HK-2 (cell line): ENCODE data around the gene GNLY.
A peak's percentile ranks its signal among the peaks of the same experiment; 100 is the strongest.
"Not testable (repeated sequence)": the region's sequence is repeated elsewhere in the genome, so short reads cannot be mapped to it uniquely, and the experiment has no call there.

Experiments
- DNase-seq: peaks from one replicate; pipeline ENCODE4 v3.0.0-alpha.2; 2018; ENCODE audit not compliant: unreplicated experiment

Gene GNLY

GRCh38 chr2:85694052-85695025 is at the start of gene GNLY:
GNLY (plus strand) TSS chr2:85694358; CDS start chr2:85694419, 61 bp downstream.
- no peak for DNase-seq

- DNase-seq, result no peak
Measured at GRCh38 chr2:85644909-85645308, 49.2 kb upstream of the GNLY start.

DNA sequence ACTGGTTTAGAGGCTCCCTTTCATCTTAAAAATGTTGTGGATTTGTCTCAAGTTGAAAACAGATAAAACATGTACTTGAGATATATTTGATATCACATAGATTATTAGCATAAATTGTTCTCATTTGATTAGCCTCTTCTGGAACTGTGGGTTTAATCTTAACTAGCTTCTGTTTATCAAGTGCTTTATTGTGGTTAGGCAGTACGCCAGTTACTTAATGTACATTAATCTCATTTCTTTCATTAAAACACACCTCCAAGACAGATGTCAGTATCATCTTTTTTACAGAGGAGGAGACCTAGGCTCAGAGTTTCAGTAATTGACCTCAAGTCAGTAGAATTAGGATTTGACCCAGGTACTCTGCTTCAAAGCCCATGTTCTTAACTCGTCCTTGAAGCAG is 48.0 kb upstream of the GNLY start:
- no peak for DNase-seq

DNA sequence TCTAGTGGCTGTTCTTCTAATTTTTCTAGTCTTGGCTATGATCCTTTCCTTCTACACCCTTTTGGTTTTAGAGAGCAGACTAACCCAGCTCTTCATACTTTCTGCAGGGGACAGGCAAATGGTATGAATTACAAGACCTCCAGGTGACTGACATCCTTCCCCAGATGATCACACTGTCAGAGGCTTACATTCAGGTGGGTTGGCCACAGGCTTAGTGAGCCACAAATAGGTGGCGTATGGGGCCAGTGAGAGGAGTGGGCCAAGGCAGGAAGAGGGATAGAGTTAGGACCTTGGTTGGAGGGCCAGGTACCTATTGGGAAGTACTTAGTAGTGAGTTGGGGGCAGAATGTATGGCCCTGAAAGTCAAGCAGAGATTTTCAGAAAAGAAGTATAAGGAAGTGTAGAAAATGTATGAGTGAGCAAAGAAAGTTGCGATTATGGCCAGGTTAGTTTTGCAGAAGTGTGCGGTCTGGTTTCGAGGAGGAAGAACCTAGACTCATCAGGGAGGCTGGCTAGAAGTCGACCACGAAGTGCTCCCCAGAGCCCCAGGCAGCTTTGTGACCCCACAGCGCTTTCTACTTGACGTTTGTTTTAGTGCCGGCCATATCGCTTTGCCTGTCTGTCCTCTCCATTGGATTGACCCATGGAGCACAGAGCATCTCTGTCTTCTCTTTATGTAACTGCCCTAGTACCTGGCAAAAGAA is 46.2 kb upstream of the GNLY start:
- no peak for DNase-seq

- no peak for DNase-seq
Measured at GRCh38 chr2:85648619-85649018, 45.5 kb upstream of the GNLY start.

DNA sequence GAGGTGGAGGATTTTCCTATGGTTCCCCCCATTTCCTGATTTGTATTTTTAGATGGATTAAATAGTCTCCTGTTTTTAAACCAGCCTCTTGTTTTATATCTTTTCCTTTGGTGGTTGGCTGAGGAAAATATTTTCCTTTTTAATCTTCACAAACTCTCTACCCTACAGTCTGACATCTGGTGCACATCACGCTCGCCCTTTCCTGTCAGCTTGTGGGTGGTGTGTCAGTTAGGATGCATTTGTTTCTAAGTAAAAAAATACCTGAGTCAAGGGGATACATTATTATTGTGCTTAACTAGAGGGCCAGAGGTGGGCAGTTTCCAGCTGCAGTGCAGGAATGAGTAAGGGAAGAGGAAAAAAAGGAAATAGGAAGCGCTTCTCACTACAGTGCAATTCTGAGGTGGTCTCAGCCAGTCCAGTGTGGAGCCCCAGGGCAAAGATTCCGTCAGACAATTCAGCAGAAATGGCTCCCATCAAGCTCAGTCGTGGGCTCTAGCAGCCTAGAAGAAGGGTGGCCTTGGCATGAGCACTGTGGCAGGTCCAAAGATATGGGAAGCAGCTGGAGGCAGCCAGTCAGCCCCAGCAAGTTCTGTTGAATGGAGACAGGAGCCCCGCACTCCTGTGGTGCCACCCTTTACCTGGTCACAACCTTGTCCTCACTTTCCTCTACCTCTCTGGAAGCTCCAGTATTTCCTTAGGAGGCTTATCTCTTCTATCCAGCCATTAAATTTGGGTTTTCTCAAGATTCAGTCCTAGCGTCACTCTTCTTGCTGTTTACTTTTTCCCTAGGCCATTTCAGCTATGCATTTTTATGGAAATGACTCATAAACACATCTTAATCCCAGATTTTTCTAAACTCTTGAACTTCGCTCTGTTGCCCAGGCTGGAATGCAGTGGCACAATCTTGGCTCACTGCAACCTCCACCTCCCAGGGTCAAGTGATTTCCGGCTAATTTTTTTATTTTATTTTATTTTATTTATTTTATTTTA is 44.7 kb upstream of the GNLY start:
- DNase-seq, result no peak

- no peak for DNase-seq
Measured at GRCh38 chr2:85650456-85650855, 43.7 kb upstream of the GNLY start.

GRCh38 chr2:85651097-85651496 is 43.1 kb upstream of the GNLY start:
- DNase-seq, result no peak

- DNase-seq, result no peak
Measured at GRCh38 chr2:85652056-85652455, 42.1 kb upstream of the GNLY start.

DNA sequence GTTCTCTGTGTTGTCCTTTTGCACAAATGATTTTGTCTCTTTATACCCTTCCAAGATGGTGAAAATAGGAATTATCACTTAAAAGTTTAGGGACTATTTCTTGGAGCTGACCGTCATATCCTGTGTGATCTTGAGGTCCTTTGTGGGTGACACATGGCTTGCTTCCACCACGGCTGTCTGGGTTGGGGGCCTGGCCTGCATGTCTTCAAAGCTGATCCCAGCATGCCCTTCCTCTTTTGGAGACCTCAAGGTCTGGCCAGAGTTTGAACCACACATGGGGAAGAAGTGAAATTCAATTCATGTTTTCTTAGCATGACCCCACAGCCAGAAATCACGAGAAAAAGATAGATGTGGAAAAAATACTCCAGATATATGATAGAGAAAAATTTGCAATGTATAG is 40.2 kb upstream of the GNLY start:
- DNase-seq, result no peak

- peak; percentile 56 for DNase-seq
Measured at GRCh38 chr2:85655961-85656417, 38.2 kb upstream of the GNLY start.

- DNase-seq, result no peak
Measured at GRCh38 chr2:85656468-85656867, 37.7 kb upstream of the GNLY start.

- not testable (repeated sequence) for DNase-seq
Measured at GRCh38 chr2:85657399-85657798, 36.8 kb upstream of the GNLY start.

- DNase-seq, result no peak
Measured at GRCh38 chr2:85659324-85659981, 34.7 kb upstream of the GNLY start.

GRCh38 chr2:85660301-85660700 is 33.9 kb upstream of the GNLY start:
- DNase-seq, result not testable (repeated sequence)

DNA sequence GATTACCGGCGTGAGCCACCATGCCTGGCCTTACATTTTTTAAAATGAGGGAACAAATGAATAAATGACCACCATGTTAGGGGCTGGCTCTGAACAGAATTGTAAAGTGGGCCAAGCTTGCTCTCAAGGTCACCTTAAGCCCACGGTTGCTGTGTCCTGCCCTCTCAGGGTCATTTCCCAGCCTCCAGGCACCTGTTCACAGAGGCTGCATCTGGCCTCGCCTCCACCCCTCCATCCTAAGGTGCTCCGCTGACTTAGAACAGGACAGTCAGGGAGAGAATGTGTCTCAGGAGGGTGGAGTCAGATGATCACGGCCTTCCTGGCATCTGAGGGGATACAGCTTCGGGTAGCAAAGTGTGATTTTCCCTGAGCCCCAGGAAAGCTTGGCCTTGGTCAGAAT is 33.4 kb upstream of the GNLY start:
- no peak for DNase-seq

DNA sequence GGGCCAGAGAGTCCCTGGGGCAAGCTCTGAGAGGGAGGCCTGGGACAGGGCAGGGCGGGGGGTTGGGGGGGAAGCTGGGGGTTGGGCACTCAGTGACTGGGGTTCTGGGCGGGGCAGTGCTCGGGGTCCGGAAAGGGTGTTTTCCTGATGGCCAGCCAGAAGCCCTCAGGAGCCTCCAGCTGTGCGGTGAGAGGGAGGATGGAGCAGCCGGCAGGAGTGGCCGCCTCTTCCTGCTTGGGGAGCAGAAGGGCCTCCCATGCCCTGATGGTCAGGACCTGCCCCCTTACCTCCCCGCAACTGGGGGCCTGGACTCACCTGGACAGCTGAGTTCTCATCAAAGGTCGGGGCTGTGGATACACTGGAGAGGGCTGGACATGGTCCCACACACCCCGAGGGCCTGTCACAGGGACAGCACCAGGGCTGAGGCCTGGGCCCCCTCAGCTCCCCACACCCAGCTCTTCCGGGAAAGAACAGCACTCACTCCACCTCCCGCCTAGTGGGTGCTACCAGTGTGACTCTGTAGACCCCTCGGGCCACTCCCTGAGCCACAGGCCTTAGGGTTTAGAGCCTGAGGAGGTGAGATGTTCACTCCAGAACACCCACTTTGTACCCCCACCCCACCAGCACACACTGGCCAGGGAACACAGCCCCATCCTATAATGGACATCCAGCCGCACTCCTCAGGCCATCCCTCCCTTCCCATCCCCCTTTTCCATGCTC is 32.9 kb upstream of the GNLY start:
- no peak for DNase-seq

DNA sequence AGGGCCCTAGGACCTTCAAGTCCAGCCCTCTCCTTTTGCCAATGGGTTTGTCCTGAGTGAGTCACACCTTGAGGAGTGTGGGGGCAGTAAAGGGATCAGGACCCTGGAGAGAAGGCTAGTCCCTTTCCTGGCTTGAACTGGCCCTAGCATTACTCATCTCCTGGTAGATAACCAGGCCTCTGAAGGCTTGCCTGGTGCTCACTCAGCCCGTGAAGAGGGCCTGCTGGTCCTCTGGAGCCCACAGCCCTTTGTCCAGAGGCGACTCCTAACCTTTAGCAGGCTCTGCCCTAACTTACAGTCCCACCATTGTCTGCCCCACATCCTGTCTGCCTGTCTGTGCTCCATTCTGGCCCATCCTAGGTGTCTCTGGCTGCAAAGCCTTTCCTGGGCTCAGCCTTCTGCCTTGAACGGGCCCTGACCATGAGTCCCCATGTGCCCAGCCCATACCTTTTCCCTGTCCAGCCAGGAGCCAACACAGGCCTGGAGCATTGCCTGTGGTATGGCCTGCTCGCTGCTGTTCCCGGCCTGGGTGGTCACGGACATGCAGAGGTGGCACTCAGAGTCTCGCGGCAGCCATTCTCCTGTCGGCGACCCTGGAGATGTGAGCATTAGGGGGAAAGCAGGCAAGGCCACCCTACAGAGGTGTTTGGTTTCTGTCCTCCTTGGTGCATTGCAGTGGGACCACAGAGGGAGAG is 31.1 kb upstream of the GNLY start:
- DNase-seq, result peak; percentile 80
